ENCODE results near the gene VWA8. TPM values are rescaled to one million over a fixed set of nuclear protein-coding genes. Genes with fewer than 3 reads are reported as not detected.

The VWA8 gene
- total and polyA plus RNA-seq, 2 of the 13 experiments (the other 11 are each of a cell fraction or from before 2014, with no cell fraction given) = 9.1 to 17.3 TPM

- TF ChIP-seq AHDC1 (CRISPR knock-in tag; IDR thresholded peaks at IDR 0.05; ENCODE audit: borderline replicate concordance) (peak; percentile 41; the same call in 1 of the 2 replicates), ZNF646 (CRISPR knock-in tag; IDR thresholded peaks at IDR 0.05) (peak; percentile 80), STAT5B (CRISPR knock-in tag; IDR thresholded peaks at IDR 0.05) (no peak), HNF4G (IDR thresholded peaks at IDR 0.05; ENCODE audit: borderline replicate concordance, low read depth, low read length) (peak; percentile 61; the same call in 1 of the 2 replicates), HNF4G (CRISPR knock-in tag; IDR thresholded peaks at IDR 0.05; ENCODE audit: borderline replicate concordance, low read depth) (no peak), GTF3A (CRISPR knock-in tag; conservative IDR thresholded peaks at IDR 0.05) (no peak), SOX6 (IDR thresholded peaks at IDR 0.05) (no peak), SOX6 (CRISPR knock-in tag; IDR thresholded peaks at IDR 0.05) (peak; percentile 88), TCF7 (IDR thresholded peaks at IDR 0.05; ENCODE audit: low read depth) (no peak), POGK (CRISPR knock-in tag; conservative IDR thresholded peaks at IDR 0.05) (no peak), ZNF607 (CRISPR knock-in tag; IDR thresholded peaks at IDR 0.05; ENCODE audit: borderline replicate concordance) (no peak)
Measured at GRCh38 chr13:41563341-41563983, 397.4 kb downstream of the VWA8 start (continued).
